ENCODE measurements around the gene GSN. TPM values are rescaled to one million over a fixed set of nuclear protein-coding genes. Genes with fewer than 3 reads are reported as not detected.

Gene GSN
- total and polyA plus RNA-seq, 7 donors, result 140 to 490 (median 210) TPM

- Histone ChIP-seq H3K9me3 (no peaks in the 10 kb centered on the region), H3K4me1 (peaks cover 57% of the 10 kb centered on the region), H3K4me3 (peak overlapping the region; percentile 87), H3K27me3 (ENCODE audit: insufficient read depth in 3 of 3, low read length in 2 of 3) (no peaks in the 10 kb centered on the region), H3K27ac (peak overlapping the region; percentile 98), H3K36me3 (ENCODE audit: insufficient read depth in 1 of 2, low read depth in 1 of 2) (peaks cover 0 to 32% of the 10 kb centered on the region in 2 donors)
- intact Hi-C loops (cut with DNase I), result no loop called here
- ATAC-seq (no peak), DNase-seq (no peak)
- 38 to 67% (median 55%) methylated on average over 8 of the region's 8 CpGs for WGBS, 3 donors
- TF ChIP-seq, protein P1, sequence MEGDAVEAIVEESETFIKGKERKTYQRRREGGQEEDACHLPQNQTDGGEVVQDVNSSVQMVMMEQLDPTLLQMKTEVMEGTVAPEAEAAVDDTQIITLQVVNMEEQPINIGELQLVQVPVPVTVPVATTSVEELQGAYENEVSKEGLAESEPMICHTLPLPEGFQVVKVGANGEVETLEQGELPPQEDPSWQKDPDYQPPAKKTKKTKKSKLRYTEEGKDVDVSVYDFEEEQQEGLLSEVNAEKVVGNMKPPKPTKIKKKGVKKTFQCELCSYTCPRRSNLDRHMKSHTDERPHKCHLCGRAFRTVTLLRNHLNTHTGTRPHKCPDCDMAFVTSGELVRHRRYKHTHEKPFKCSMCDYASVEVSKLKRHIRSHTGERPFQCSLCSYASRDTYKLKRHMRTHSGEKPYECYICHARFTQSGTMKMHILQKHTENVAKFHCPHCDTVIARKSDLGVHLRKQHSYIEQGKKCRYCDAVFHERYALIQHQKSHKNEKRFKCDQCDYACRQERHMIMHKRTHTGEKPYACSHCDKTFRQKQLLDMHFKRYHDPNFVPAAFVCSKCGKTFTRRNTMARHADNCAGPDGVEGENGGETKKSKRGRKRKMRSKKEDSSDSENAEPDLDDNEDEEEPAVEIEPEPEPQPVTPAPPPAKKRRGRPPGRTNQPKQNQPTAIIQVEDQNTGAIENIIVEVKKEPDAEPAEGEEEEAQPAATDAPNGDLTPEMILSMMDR (IDR thresholded peaks at IDR 0.05), result no peak
These were observed 100.8 kb downstream of the GSN start for GRCh38 chr9:121368745-121369144.

DNA sequence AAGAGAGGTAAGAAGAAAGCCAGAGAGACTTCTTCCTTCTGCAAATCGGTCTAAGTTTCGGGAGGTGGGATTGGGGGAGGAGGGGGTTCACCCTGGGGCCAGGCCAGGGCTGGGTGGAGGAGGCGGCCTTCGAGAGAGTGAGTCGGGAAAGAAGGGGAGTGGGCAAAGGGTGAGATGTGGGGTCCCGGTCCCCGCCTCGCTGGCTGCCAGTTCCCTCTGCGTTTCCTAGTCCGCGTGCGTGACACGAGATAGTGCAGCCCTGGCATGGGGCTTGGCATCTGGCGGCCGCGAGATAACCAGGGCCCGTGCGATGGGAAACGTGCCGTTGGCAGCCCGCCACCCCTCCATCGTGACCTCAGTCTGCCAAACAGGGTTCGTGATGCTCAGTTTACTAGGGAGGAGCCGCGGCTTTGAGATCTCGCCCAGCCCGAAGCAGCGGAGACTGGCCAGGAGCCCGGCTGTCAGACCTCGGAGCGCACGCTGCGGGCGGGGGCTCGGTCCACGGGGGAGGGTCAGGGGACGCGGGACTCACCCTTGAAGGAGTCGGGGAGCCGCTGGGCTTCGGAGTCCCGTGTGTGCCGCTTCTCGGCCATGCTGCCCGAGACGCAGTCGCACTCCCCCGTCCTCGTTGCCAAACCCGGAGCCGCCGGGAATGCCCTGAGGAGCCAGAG lies 101.8 kb downstream of the GSN start, which contains the start of gene STOM:
STOM (minus strand) TSS at position 656 of the 671 bp plus-strand sequence; CDS start at position 593, 63 bp downstream.
- peaks cover 54% of the 10 kb centered on the region for H3K4me1 ChIP-seq
- H3K27ac ChIP-seq, result peak within 1 kb of the TSS; percentile 98
- peak; percentile 92 to 97 for DNase-seq
- intact Hi-C loops (cut with DNase I), result no loop called here
- TF ChIP-seq, protein P1 (IDR thresholded peaks at IDR 0.05), result no peak
- no peaks in the 10 kb centered on the region for H3K9me3 ChIP-seq
- peak; percentile 73 to 85 (median 78) for ATAC-seq
- peaks cover 0 to 25% of the 10 kb centered on the region in 2 donors for H3K36me3 ChIP-seq (ENCODE audit: insufficient read depth in 1 of 2, low read depth in 1 of 2)
- WGBS, 3 donors, result 0 to 1% (median 0%) methylated on average over 42 to 52 of the region's 52 CpGs
- H3K27me3 ChIP-seq (ENCODE audit: insufficient read depth in 3 of 3, low read length in 2 of 3), result no peaks in the 10 kb centered on the region
- H3K4me3 ChIP-seq, result peak within 1 kb of the TSS; percentile 87

GRCh38 chr9:121371495-121372061 lies 103.6 kb downstream of the GSN start:
- WGBS, 3 donors, result 58 to 63% (median 60%) methylated on average over 4 of the region's 4 CpGs
- H3K4me1 ChIP-seq, result peaks cover 43% of the 10 kb centered on the region
- ATAC-seq, result no peak

GRCh38 chr9:121372239-121373010 lies 104.5 kb downstream of the GSN start:
- WGBS, 3 donors, result 62 to 70% (median 68%) methylated on average over 6 of the region's 6 CpGs
- H3K36me3 ChIP-seq (ENCODE audit: insufficient read depth in 1 of 2, low read depth in 1 of 2), result peaks cover 0 to 2% of the 10 kb centered on the region in 2 donors
- ATAC-seq, result no peak
- H3K4me3 ChIP-seq, result no peak overlapping the region
- peak overlapping the region; percentile 98 for H3K27ac ChIP-seq
- H3K9me3 ChIP-seq, result no peaks in the 10 kb centered on the region
- TF ChIP-seq, protein P1 (IDR thresholded peaks at IDR 0.05), result no peak
- intact Hi-C loops (cut with DNase I), result no loop called here
- H3K27me3 ChIP-seq (ENCODE audit: insufficient read depth in 3 of 3, low read length in 2 of 3), result no peaks in the 10 kb centered on the region
- peaks cover 36% of the 10 kb centered on the region for H3K4me1 ChIP-seq
- no peak for DNase-seq

More at GRCh38 chr9:121371495-121372061, 103.6 kb downstream of the GSN start:
- Histone ChIP-seq H3K27me3 (ENCODE audit: insufficient read depth in 3 of 3, low read length in 2 of 3) (no peaks in the 10 kb centered on the region), H3K36me3 (ENCODE audit: insufficient read depth in 1 of 2, low read depth in 1 of 2) (peaks cover 0 to 10% of the 10 kb centered on the region in 2 donors), H3K4me3 (no peak overlapping the region), H3K9me3 (no peaks in the 10 kb centered on the region), H3K27ac (peak overlapping the region; percentile 98)
- TF ChIP-seq, protein P1 (IDR thresholded peaks at IDR 0.05), result no peak
- intact Hi-C loops (cut with DNase I), result no loop called here
- no peak for DNase-seq
